Thymus (tissue), 11 donors: ENCODE measurements around the gene PEMT. TPM values are rescaled to one million over a fixed set of nuclear protein-coding genes. Genes with fewer than 3 reads are reported as not detected.

Experiments
- DNase-seq, 9 donors: peaks; one replicate each; pipeline ENCODE4 v3.0.0-alpha.2; 2013; ENCODE audit warnings: low spot score in 9 of 9, low read depth in 6 of 9, missing footprints in 1 of 9
- H3K27ac ChIP-seq, 2 donors: one replicate each; pipeline ENCODE4 v1.5.1; 2013; ENCODE audit warnings: control low read depth in 1 of 2, low read depth in 1 of 2, low read length in 1 of 2, mild to moderate bottlenecking in 1 of 2, moderate library complexity in 1 of 2
- H3K27me3 ChIP-seq, 2 donors: one replicate each; pipeline ENCODE4 v1.5.1; 2013; ENCODE audit warnings: low read length in 1 of 2; ENCODE audit not compliant: control insufficient read depth in 2 of 2, insufficient read depth in 1 of 2
- H3K36me3 ChIP-seq, 2 donors: one replicate each; pipeline ENCODE4 v1.5.1; 2013; ENCODE audit warnings: low read length in 1 of 2, mild to moderate bottlenecking in 1 of 2, moderate library complexity in 1 of 2; ENCODE audit not compliant: control insufficient read depth in 2 of 2, insufficient read depth in 2 of 2
- H3K4me1 ChIP-seq, 2 donors: one replicate each; pipeline ENCODE4 v1.5.1; 2013; ENCODE audit warnings: low read length in 2 of 2; ENCODE audit not compliant: control insufficient read depth in 2 of 2, insufficient read depth in 2 of 2
- H3K4me3 ChIP-seq, 2 donors: one replicate each; pipeline ENCODE4 v1.5.1; 2013; ENCODE audit warnings: low read length in 2 of 2, control low read depth in 1 of 2, mild to moderate bottlenecking in 1 of 2
- H3K9me3 ChIP-seq, 2 donors: one replicate each; pipeline ENCODE4 v1.5.1; 2013; ENCODE audit warnings: low read length in 1 of 2, mild to moderate bottlenecking in 1 of 2; ENCODE audit not compliant: control insufficient read depth in 2 of 2, insufficient read depth in 1 of 2
- WGBS: extraction: QIAGEN DNeasy Blood & Tissue Kit; methylation state at CpG from one replicate; pipeline ENCODE4 v1.1.7; 2013; 5-methylcytosine and 5-hydroxymethylcytosine counted together
- polyA plus RNA-seq: library from polyadenylated mRNA; stranded (reverse); fragments of 200-250 nt; gene quantifications from one replicate; pipeline ENCODE4 v1.2.3, GENCODE V29; 2013
- total RNA-seq: library from RNA; stranded (reverse); fragments of 120-200 nt; gene quantifications from one replicate; pipeline ENCODE4 v1.2.4, GENCODE V29; 2013
- donor health status: healthy.

The PEMT gene
- total and polyA plus RNA-seq, 2 donors: 14.1 to 67.8 TPM

DNA sequence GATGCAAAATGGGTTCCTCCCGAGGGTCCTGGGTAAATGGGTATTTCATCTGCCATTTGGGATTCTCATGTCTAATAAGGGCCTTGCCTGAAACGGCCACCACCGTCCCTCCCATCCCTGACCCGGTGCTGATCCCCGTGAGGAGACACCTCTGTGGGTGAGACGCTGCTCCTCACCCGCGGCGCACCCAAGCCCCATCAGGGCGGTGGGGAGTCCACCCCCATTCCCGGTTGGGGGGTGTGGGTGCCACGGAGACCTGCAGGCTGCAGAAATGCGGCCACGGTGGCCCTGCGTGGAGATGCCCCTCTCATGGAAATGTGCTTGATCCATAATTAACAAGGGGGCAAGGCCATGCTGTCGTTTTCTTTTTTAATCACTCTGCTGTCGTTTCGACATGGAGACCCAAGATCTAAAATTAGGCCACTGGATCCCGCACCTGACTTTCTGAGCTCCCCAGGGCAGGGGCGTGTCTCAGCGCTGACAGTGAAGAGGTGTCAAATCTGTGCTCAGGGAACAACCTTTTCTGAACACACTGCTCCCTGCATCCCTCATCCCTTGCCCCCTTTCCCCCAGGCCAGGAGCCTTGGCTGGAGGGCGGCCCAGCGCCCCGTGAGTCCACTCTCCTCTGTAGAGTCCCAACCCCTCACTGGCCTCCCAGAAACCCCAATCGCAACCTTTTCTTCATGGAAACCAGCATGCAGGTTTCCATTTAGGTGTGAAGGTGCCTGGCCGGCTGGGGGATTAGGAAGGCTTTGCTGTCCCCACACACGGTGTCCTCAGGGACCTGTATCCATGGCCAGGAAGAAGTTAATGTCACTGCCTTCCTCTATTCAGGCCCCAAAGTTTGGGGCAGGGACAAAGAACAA, 38.9 kb downstream of the PEMT start:
- peaks cover 0 to 3% of the 10 kb centered on the region in 2 donors for H3K36me3 ChIP-seq
- 97% methylated on average over 27 of the region's 27 CpGs for WGBS
- H3K4me1 ChIP-seq: peaks cover 0 to 6% of the 10 kb centered on the region in 2 donors
- DNase-seq: no peak
- H3K4me3 ChIP-seq: no peak overlapping the region
- H3K27ac ChIP-seq: no peak overlapping the region
- peaks cover 0 to 6% of the 10 kb centered on the region in 2 donors for H3K9me3 ChIP-seq
- no peaks in the 10 kb centered on the region for H3K27me3 ChIP-seq

DNA sequence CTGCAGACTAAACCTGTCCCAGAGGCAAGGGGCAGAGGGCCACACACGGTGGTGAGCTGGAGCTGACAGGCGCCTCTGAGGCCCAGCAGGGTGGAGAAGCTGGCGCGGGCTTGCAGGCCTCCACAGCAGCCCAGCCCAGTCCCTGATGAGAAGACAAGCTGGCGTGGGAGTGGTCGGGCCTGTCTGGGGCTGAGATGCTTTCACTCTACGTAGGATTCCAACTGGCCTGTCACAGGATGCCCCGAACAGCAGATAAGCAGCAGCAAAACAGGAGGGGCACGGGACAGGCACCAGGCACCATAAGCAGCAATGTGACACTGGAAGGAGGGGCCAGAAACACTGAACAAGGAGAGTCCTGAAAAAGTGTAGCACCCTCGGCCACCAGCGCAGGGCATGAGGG, 40.1 kb downstream of the PEMT start:
- no peak for DNase-seq
- 92% methylated on average over 11 of the region's 11 CpGs for WGBS

DNA sequence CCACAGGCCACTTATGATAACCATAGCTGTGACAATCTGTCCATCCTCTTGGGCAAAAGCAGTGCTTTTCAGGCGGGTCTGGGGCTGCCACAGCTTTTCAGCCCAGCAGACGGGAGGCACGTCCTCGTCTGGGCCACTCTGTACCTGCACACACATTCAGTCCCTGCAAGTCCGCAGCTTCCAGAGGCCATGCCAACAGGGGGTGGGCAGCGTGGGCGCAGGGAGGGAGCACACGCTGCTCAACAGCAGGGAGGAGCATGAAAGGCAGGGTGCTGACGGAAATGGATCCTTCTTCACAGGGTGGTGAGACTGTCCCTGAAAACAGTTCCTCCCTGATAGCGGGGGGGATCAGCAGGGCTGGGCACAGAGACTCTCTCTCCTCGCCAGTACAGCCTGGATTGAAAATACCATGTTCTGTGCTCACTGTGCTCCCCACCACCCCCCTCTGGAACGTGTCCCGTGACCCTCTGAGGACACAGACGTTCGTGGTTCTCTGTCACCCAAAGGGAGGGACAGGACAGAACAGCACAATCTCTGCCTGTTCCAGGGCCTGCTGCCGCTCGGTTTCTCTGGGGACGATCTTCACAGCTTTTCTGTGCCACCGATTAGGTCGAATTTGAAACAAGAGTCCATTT, 41.7 kb downstream of the PEMT start:
- WGBS: 98% methylated on average over 20 of the region's 20 CpGs
- Histone ChIP-seq H3K36me3 (no peaks in the 10 kb centered on the region), H3K4me3 (no peak overlapping the region)

More for the DNA sequence above, 40.1 kb downstream of the PEMT start:
- Histone ChIP-seq H3K9me3 (peaks cover 0 to 6% of the 10 kb centered on the region in 2 donors), H3K27me3 (no peaks in the 10 kb centered on the region), H3K27ac (no peak overlapping the region), H3K4me3 (no peak overlapping the region), H3K36me3 (no peaks in the 10 kb centered on the region), H3K4me1 (peaks cover 0 to 2% of the 10 kb centered on the region in 2 donors)

DNA sequence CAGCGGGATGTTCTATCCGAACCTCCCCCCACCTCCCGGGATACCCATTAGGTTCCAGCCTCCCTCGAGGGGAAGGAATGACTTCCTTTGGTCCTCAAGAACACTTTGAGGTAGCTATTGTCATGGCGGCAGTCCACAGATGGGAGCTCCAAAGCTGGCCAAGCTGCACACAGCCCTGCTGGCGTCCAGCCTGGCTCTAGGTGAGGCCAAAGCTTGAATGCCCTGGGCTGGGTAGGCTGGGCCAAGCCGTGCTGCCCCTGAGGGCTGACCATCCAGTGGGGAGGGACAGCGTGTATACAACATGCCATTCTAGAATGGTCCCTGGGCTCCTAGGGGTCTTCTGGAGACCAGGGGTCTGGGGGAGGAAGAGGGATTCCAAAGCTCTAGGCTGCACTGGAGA, 43.5 kb downstream of the PEMT start:
- WGBS: 95% methylated on average over 8 of the region's 8 CpGs
- Histone ChIP-seq H3K27me3 (no peaks in the 10 kb centered on the region), H3K9me3 (no peaks in the 10 kb centered on the region), H3K36me3 (no peaks in the 10 kb centered on the region), H3K4me1 (peaks cover 0 to 2% of the 10 kb centered on the region in 2 donors), H3K27ac (no peak overlapping the region), H3K4me3 (no peak overlapping the region)
- DNase-seq: no peak

More for the DNA sequence above, 41.7 kb downstream of the PEMT start:
- H3K9me3 ChIP-seq: peaks cover 0 to 6% of the 10 kb centered on the region in 2 donors
- H3K27ac ChIP-seq: no peak overlapping the region
- DNase-seq: no peak
- peaks cover 0 to 2% of the 10 kb centered on the region in 2 donors for H3K4me1 ChIP-seq
- H3K27me3 ChIP-seq: no peaks in the 10 kb centered on the region

DNA sequence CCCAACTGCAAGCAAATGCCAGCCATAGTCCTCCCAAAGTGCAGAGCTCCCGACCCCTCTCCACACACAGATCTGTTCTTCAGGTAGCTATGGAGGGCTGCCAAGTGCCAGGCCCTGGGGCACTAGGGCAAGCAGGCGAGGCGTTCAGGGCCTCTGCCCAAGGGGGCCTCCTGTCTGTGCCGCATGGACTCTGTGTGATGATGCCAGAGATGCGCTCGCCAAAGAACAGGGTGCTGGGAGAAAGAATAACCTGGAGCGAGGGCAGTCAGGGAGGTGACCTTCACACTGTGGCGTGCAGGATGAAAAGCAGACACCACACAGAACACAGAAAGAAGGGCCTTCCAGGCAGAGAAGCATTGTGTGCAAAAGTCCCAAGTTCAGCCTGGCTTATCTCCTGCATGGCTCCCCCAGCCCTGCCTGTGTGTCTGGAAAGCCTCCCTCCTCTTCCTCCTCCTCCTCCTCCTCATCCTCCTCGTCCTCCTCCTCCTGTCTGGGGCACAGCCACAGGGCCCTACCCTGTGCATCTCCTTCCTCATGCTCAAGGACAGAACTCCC, 44.2 kb downstream of the PEMT start:
- no peak overlapping the region for H3K4me3 ChIP-seq
- H3K27me3 ChIP-seq: no peaks in the 10 kb centered on the region
- 96% methylated on average over 9 of the region's 9 CpGs for WGBS
- peaks cover 0 to 2% of the 10 kb centered on the region in 2 donors for H3K4me1 ChIP-seq
- no peak for DNase-seq
- no peaks in the 10 kb centered on the region for H3K36me3 ChIP-seq
- H3K27ac ChIP-seq: no peak overlapping the region
- H3K9me3 ChIP-seq: no peaks in the 10 kb centered on the region

DNA sequence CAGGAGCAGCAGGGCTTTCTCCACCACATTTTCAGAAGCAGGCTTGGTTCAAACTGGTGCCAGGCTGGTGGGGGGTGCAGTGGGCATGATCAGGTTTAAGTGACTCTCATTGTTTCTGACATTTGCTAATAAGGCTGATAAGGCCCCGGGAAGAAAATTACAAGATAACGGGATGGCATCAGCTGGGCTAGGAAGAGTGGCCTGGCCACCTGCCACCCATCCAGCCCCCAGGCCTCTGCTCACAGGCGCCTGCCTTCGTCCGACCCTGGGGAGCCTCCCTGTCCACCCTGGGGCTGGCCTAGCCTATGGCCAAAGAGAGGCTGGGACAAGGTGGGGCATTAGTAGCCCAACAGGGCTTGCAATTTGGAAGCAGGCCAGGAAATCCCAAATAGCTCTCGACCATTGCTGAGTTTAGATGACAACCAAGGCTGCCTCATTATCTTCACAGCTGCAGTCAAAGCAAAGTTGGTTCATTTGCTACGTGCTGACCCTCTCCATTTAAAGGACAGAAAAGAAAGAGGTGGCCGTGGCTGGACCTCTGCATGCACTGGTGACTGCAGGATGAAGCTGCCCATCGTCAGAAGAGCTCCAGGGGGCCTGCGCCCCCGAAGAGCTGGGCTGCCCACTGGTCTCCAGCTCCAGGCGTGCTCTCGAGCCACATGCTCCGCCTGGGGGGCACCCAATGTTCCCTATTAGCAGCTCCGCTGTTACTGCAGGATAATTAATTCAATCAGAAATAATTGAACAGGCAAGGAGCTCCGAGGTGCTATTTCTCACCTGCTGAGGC, 44.9 kb downstream of the PEMT start:
- WGBS: 97% methylated on average over 16 of the region's 16 CpGs

DNA sequence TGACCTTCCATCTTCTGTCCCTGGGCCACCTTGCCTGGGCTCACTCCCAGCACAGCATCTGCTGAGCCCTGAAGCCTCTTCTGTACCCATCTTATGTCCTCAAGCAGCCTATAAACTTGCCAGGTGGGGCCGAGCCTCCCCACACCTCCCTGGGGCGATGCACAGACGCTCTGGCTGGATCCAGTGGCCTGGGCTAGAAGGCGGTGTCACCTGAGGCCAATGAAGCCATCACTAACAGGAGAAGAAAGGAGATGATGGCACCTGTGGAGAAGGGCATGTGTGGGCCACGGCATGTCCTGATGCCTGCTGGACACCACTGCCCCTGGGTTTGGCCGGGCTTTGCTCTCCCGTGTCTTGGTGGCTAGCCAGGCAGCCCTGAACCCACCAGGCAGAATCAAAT, 45.5 kb downstream of the PEMT start:
- no peak overlapping the region for H3K27ac ChIP-seq
- no peaks in the 10 kb centered on the region for H3K27me3 ChIP-seq
- no peaks in the 10 kb centered on the region for H3K4me1 ChIP-seq
- DNase-seq: no peak
- 98% methylated on average over 7 of the region's 7 CpGs for WGBS
- H3K9me3 ChIP-seq: no peaks in the 10 kb centered on the region
- H3K36me3 ChIP-seq: no peaks in the 10 kb centered on the region
- no peak overlapping the region for H3K4me3 ChIP-seq

More for the DNA sequence above, 44.9 kb downstream of the PEMT start:
- no peaks in the 10 kb centered on the region for H3K36me3 ChIP-seq
- no peak overlapping the region for H3K4me3 ChIP-seq
- H3K27me3 ChIP-seq: no peaks in the 10 kb centered on the region
- H3K9me3 ChIP-seq: no peaks in the 10 kb centered on the region
- no peak overlapping the region for H3K27ac ChIP-seq
- DNase-seq: no peak
- peaks cover 0 to 2% of the 10 kb centered on the region in 2 donors for H3K4me1 ChIP-seq

DNA sequence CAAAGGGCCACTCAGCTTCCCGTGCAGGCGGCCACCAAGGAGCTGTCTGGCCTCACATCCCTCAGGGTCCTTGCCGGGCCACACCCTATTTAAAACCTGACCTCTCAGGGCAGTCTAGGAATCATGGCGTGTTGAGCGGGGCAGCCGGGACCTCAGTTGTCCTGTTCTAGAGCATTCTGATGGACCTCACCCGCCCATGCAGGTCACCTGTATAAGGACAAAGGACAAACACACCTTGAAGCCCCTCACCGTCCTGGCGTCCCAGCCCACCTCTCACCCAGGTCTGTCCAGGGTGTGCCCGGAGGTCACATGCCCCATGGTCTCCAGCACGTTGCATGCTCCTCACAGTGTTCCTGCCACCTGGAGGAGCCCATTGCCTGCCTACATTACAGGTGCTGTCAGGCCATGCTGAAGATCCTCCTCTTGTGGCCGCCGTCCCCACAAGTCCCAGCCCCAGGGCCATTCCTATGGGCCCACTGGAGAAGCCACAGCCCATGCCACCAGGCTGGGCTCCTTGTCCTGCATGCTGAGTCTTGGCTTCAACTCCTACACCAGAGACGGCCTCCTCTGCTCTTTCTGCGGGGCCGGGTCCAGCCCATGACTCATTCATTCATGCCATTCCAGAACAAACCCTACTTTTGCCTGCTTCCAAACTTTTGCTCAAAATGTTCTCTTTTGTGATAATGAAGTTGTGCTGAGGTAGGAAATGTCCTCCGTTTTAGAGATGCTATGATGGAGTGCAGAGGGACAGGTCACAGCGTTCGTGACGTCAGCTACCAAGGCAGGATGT, 46.3 kb downstream of the PEMT start:
- Histone ChIP-seq H3K4me1 (peaks cover 0 to 5% of the 10 kb centered on the region in 2 donors), H3K36me3 (no peaks in the 10 kb centered on the region), H3K27ac (no peak overlapping the region), H3K27me3 (no peaks in the 10 kb centered on the region), H3K9me3 (no peaks in the 10 kb centered on the region), H3K4me3 (no peak overlapping the region)
- no peak for DNase-seq
- WGBS: 98% methylated on average over 20 of the region's 20 CpGs
